Brain microvascular endothelial cell (primary cell): ENCODE results near the gene TMOD1.

Experiments used
- DNase-seq: peaks from one replicate; pipeline ENCODE4 v3.0.0-alpha.2; 2020
- H3K27ac ChIP-seq: fragments of 250-450 bp; sonication (Bioruptor Pico); 2 replicates; pipeline ENCODE4 v1.5.1; 2020; ENCODE audit warnings: mild to moderate bottlenecking, moderate library complexity
- H3K27me3 ChIP-seq: fragments of 250-450 bp; sonication (Bioruptor Pico); replicated peaks from 2 replicates; pipeline ENCODE4 v1.5.1; 2020; ENCODE audit warnings: mild to moderate bottlenecking
- H3K36me3 ChIP-seq: fragments of 250-450 bp; sonication (Bioruptor Pico); replicated peaks from 2 replicates; pipeline ENCODE4 v1.5.1; 2020; ENCODE audit warnings: mild to moderate bottlenecking
- H3K4me3 ChIP-seq: 2 replicates; pipeline ENCODE4 v1.5.1; 2011; ENCODE audit warnings: low read depth, mild to moderate bottlenecking, control low read depth, low read length, moderate library complexity
- in situ Hi-C: cut with HindIII; loops from 2 replicates; pipeline ENCODE4 v1.10.0; 2017; ENCODE audit warnings: low sequenced_read_pairs, low pct_ligation_motif_present
- TF ChIP-seq, protein P1 (sequence below): IDR thresholded peaks from 2 replicates; pipeline ENCODE4 v1.5.1; 2011; ENCODE audit warnings: low read depth, mild to moderate bottlenecking, moderate library complexity, low read length, control low read depth, inconsistent platforms; ENCODE audit errors: missing control alignments

TMOD1 gene

DNA sequence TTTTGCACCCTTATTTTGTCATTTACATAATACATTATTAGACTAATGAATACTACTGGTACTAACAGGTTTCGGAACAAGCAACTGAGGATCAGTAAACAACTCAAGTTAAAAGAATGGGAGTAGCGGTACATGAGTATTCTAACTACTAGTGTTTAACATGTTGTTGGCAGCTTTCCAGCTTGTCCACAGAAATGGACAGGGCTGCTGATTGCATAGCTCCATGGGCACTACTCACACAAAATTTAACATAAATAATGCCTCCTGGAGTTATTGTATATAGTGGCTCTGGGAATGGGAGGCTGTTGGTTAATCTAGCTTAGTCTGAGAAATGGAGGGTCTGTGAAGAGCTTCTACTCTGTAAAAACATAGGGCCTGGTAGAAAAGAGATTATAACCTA, 138.9 kb downstream of the TMOD1 start:
- TF ChIP-seq, protein P1, sequence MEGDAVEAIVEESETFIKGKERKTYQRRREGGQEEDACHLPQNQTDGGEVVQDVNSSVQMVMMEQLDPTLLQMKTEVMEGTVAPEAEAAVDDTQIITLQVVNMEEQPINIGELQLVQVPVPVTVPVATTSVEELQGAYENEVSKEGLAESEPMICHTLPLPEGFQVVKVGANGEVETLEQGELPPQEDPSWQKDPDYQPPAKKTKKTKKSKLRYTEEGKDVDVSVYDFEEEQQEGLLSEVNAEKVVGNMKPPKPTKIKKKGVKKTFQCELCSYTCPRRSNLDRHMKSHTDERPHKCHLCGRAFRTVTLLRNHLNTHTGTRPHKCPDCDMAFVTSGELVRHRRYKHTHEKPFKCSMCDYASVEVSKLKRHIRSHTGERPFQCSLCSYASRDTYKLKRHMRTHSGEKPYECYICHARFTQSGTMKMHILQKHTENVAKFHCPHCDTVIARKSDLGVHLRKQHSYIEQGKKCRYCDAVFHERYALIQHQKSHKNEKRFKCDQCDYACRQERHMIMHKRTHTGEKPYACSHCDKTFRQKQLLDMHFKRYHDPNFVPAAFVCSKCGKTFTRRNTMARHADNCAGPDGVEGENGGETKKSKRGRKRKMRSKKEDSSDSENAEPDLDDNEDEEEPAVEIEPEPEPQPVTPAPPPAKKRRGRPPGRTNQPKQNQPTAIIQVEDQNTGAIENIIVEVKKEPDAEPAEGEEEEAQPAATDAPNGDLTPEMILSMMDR = no peak
- peaks cover 12% of the 10 kb centered on the region for H3K36me3 ChIP-seq
- H3K27ac ChIP-seq = no peak overlapping the region

DNA sequence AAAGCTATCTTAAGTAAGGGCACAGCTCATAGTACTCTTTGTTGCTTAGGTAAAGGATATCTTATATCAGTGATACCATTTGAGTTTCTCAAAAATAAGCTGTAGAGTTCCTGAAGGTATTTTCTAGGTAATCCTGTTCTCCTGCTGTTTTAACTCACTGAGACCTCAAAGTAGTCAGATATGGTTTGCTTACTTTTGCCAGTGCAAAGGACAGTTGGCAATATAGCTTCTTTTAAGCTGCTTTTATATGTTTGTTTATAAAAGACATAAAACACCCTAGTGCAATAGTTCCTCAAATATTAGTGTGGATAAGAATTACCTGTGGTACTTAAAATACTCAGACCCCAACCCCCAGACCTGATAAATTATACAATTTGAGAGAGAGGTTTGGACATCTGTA, 144.3 kb downstream of the TMOD1 start:
- in situ Hi-C loops = no loop called here
- H3K36me3 ChIP-seq = peaks cover 28% of the 10 kb centered on the region
- H3K27me3 ChIP-seq = no peaks in the 10 kb centered on the region
- DNase-seq = no peak
- no peak overlapping the region for H3K4me3 ChIP-seq
- TF ChIP-seq, protein P1 = no peak
- no peak overlapping the region for H3K27ac ChIP-seq

More for the DNA sequence above, 138.9 kb downstream of the TMOD1 start:
- DNase-seq = peak; percentile 19
- in situ Hi-C loops = no loop called here
- Histone ChIP-seq H3K4me3 (no peak overlapping the region), H3K27me3 (no peaks in the 10 kb centered on the region)

DNA sequence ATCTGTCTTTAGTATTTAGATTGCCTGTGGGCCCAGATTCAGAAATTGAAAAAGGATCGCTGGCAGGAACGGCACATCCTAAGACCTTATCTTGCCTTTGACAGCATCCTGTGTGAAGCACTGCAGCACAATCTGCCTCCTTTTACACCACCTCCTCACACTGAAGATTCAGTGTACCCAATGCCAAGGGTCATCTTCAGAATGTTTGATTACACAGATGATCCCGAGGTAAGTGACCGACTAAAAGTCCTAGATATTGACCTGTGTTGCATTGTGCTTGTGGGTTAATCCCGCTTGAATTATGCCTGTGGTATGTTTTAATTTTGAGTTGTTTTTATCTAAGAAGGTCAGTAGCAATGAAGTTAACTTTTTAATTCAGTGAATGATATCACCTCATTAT, 146.5 kb downstream of the TMOD1 start:
- H3K4me3 ChIP-seq = no peak overlapping the region
- H3K27me3 ChIP-seq = no peaks in the 10 kb centered on the region
- H3K36me3 ChIP-seq = peaks cover 31% of the 10 kb centered on the region
- H3K27ac ChIP-seq = no peak overlapping the region
- TF ChIP-seq, protein P1 = no peak
- no peak for DNase-seq
- in situ Hi-C loops = no loop called here
